Measurements from ENCODE around the gene PDCD11.

The PDCD11 gene

GRCh38 chr10:103419101-103419500 is 22.7 kb downstream of the PDCD11 start:
- no peak for DNase-seq

GRCh38 chr10:103423748-103424147 is 27.3 kb downstream of the PDCD11 start:
- DNase-seq = no peak

- no peak for DNase-seq
These were observed 31.4 kb downstream of the PDCD11 start for GRCh38 chr10:103427866-103428265.

GRCh38 chr10:103428989-103429643 is 32.7 kb downstream of the PDCD11 start:
- no peak for DNase-seq

- no peak for DNase-seq
These were observed 33.2 kb downstream of the PDCD11 start for GRCh38 chr10:103429647-103430046.

GRCh38 chr10:103431902-103432301 is 35.5 kb downstream of the PDCD11 start:
- DNase-seq = no peak

GRCh38 chr10:103433858-103434257 is 37.4 kb downstream of the PDCD11 start:
- no peak for DNase-seq

- DNase-seq = no peak
These were observed 43.4 kb downstream of the PDCD11 start for GRCh38 chr10:103439776-103440175.

- no peak for DNase-seq
These were observed 44.0 kb downstream of the PDCD11 start for GRCh38 chr10:103440416-103440815.

GRCh38 chr10:103441206-103441605 is 44.8 kb downstream of the PDCD11 start:
- no peak for DNase-seq

- no peak for DNase-seq
These were observed 45.2 kb downstream of the PDCD11 start for GRCh38 chr10:103441611-103442010.

- no peak for DNase-seq
These were observed 45.6 kb downstream of the PDCD11 start for GRCh38 chr10:103442031-103442461.

GRCh38 chr10:103443475-103444185 is 47.2 kb downstream of the PDCD11 start:
- no peak for DNase-seq

- no peak for DNase-seq
These were observed 48.1 kb downstream of the PDCD11 start for GRCh38 chr10:103444478-103444877.

- no peak for DNase-seq
These were observed 48.9 kb downstream of the PDCD11 start for GRCh38 chr10:103445366-103445765.

- DNase-seq = no peak
These were observed 49.5 kb downstream of the PDCD11 start for GRCh38 chr10:103445767-103446567.

- DNase-seq = no peak
These were observed 50.8 kb downstream of the PDCD11 start for GRCh38 chr10:103447187-103447586.

GRCh38 chr10:103448746-103449145 is 52.3 kb downstream of the PDCD11 start:
- no peak for DNase-seq

GRCh38 chr10:103449208-103450144 is 53.0 kb downstream of the PDCD11 start:
- no peak for DNase-seq

GRCh38 chr10:103450201-103450695 is 53.8 kb downstream of the PDCD11 start:
- no peak for DNase-seq

- peak; percentile 59 for DNase-seq
These were observed 54.8 kb downstream of the PDCD11 start for GRCh38 chr10:103451091-103451813.
